HG03095 (cell line): ENCODE results near the gene TMED1.
"Not testable (repeated sequence)": the region's sequence is repeated elsewhere in the genome, so short reads cannot be mapped to it uniquely, and the experiment has no call there.

Source experiments
- ATAC-seq: cut with Tn5 transposase; IDR thresholded peaks from one replicate; pipeline ENCODE4 v1.9.1; 2021; ENCODE audit warnings: moderate library complexity; ENCODE audit not compliant: unreplicated experiment

The TMED1 gene, protein sequence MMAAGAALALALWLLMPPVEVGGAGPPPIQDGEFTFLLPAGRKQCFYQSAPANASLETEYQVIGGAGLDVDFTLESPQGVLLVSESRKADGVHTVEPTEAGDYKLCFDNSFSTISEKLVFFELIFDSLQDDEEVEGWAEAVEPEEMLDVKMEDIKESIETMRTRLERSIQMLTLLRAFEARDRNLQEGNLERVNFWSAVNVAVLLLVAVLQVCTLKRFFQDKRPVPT

DNA sequence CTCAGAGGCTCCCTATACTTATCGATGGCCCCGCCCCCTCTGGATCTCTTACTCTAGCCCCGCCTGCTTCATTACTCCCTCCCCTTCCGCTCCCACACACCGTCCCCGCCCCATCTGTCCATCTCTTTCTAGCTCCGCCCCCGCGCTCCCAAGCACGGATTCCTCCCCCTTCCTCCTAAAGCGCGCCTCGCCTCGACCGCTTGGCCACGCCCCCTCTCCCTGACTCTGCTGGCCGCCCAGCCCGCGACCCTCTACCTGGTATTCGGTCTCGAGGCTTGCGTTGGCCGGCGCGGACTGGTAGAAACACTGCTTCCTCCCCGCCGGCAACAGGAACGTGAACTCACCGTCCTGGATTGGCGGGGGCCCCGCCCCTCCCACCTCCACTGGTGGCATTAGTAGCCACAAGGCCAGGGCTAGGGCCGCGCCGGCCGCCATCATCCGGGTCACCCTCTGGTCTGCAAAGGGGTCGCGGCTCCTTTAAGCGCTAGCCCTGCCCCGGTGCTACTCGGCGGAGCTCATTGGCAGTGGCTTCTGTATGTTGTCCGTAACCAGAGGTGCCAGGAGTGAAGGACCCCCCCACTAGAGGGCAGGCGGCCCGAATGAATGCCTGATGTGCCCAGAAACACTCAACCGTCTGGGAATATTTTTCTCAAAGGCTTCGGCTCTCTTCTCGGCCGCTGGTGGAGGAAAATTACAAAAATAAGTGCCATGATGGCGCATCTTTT, at the start of gene TMED1:
TMED1 (minus strand) TSS at position 459 of the 725 bp plus-strand sequence; CDS start at position 438, 21 bp downstream.
- ATAC-seq = peak; percentile 69

DNA sequence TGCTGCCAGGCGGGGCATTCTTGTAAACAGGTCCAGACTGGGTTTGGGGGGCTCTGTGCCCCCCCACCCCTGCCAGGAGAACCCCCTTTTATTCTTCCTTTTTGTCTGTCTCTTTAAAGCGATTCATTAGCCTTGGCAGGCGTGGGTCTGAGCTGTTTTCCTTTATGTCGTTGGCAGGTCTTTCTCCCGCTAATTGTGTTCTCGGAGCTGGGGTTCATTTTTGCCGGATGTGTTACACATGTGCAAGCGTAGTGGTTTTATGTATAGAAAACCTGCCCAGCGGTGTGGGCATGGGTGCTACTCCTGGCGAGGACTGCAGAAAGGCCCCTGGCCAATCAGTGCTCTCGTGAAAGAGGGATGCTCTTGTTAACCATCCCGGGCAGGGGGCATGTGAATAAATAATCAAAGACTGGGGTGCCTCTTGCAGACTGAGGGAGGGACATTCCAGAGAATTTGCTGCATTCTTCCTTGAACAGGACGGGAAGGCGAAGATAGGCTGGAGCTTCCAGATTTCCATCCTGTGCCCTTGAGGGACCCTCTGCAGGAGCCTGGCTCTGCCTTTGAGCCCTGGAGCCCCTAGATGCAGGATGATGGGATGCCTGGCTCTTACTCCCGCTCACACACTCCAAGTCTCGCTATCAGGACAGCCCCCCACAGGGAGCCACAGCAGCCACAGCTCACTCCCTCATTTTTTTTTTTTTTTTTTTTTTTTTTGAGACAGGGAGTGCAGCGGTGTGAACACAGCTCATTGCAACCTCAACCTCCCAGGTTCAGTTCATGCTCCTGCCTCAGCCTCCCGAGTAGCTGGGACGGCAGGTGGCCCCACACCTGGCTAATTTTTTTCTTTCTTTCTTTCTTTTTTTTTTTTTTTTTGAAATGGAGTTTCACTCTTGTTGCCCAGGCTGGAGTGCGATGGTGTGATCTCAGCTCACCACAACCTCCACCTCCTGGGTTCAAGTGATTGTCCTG, 49.5 kb upstream of the TMED1 start:
- no peak for ATAC-seq

- ATAC-seq = no peak
Observed at GRCh38 chr19:10884274-10884673, 48.3 kb upstream of the TMED1 start.

- ATAC-seq = no peak
Observed at GRCh38 chr19:10882108-10882457, 46.1 kb upstream of the TMED1 start.

- ATAC-seq = no peak
Observed at GRCh38 chr19:10881403-10882107, 45.5 kb upstream of the TMED1 start.

DNA sequence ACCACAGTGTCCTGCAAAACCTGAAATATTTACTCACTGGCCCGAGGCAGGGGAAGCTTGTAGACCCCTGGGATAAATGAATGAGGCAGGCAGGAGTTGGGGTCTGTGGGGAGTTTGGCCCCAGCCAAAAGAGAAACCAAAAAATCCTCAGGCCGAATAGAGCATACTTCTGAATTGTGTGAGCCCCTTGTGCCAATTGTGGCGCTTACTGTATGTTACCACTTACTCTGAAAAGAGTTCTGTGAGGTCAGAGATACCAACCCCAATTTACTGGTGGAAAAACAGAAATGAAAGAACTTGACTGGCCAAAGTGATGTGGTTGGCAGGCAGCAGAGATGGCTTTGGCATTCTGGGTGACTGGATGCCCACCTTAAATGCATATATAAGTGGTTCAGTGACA, 42.2 kb upstream of the TMED1 start:
- no peak for ATAC-seq

GRCh38 chr19:10877608-10878007, 41.6 kb upstream of the TMED1 start:
- not testable (repeated sequence) for ATAC-seq

DNA sequence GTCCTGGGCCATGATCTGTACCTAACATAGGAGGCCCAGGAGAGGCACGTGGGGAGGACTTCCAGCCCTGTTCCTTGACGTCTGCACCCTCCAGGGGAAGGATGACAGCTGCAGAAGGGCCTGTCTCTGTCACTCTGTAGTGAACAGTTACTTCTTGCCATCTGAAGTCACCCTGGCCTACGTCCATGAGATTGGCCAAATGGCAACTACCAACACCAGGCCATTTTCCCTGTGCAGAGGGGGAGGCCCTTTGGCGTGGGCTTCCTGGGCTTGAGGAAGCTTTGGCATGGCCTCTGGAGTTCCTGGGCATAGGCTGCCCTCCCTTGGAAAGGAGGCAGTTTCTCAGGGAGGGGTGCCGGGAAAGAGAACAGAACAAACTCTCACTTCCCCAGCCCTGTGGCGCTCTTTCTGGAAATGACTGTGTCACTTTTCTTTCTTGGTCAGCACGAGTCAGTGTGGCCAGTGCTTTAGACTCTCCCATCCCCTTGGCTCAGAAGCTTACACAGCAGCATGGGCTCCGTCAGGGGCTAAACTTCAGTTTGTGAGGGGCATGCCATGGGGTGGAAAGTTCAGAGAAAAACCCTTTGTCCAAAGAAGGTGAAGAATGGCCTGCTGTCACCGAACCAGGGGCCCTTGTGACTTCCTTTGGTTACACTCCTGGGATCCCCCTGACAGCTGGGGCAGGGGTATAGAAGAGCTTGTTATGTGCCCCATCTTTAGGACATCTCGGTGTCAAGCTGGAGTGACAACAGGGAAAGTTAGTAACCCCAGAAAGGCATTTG, 40.6 kb upstream of the TMED1 start:
- peak; percentile 54 for ATAC-seq

GRCh38 chr19:10874024-10874423, 38.0 kb upstream of the TMED1 start:
- ATAC-seq = no peak

GRCh38 chr19:10872546-10873107, 36.6 kb upstream of the TMED1 start:
- ATAC-seq = no peak

DNA sequence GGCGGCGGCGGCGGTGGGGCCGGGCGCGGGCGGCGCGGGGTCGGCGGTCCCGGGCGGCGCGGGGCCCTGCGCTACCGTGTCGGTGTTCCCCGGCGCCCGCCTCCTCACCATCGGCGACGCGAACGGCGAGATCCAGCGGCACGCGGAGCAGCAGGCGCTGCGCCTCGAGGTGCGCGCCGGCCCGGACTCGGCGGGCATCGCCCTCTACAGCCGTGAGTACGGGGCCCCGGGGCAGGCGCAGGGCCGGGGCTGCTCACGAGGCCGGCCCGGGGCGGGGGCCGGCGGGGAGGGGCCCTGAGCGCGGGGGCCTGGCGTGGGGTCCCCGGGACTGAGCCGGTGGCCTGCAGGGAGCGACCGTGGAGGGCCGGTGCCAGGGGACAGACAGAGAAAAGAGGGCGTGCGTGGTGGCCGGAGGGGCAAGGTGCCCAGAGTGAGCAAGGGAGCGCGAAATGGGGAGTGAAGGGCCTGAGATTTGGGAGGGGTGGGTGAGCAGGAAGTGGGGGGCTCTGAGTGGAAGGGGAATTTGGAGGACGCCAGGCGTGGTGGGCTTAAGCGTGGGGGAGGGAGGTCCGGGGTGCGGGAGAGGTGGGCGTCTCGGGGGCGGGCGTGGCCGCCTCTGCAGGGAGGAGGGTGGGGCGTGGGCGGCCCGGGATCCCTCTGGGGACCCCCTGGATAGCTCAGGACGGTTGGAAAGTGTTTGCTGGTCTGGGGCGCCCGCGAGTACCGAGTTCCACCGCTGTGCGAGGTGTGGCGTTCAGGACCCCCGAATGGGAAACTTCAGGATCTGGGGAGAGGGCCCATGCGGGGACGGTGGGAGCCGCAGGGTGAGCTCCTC, 35.9 kb upstream of the TMED1 start:
- peak; percentile 2 for ATAC-seq

- peak; percentile 63 for ATAC-seq
Observed at GRCh38 chr19:10870955-10871603, 35.1 kb upstream of the TMED1 start, which contains the start of gene CARM1. Gene CARM1, plus strand, starts transcription at chr19:10871553. Its CDS starts 150 bp downstream, at chr19:10871703.

DNA sequence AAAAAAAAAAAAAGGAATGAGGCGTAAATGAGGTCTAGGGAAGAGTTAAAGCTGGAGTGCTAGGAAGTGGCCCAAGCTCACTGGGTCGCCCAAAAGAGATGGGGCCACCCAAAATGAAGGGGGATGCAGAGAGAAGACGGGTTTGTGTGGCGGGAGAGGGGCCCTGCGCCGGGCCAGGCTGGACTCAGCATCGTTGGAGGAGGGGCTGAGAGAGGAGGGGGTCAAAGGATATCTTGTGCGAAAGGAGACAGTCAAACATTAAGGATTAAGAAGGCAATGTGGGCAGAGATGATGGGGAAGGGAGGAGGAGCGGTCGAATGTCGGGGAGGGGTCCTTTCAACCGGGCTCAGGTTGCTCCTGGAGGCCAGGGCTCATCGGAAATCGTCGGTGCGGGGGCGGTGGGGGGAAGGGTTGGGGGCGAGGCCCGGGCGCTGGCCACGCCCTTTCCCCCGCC, 34.5 kb upstream of the TMED1 start:
- ATAC-seq = no peak

GRCh38 chr19:10869872-10870311, 33.9 kb upstream of the TMED1 start:
- not testable (repeated sequence) for ATAC-seq

DNA sequence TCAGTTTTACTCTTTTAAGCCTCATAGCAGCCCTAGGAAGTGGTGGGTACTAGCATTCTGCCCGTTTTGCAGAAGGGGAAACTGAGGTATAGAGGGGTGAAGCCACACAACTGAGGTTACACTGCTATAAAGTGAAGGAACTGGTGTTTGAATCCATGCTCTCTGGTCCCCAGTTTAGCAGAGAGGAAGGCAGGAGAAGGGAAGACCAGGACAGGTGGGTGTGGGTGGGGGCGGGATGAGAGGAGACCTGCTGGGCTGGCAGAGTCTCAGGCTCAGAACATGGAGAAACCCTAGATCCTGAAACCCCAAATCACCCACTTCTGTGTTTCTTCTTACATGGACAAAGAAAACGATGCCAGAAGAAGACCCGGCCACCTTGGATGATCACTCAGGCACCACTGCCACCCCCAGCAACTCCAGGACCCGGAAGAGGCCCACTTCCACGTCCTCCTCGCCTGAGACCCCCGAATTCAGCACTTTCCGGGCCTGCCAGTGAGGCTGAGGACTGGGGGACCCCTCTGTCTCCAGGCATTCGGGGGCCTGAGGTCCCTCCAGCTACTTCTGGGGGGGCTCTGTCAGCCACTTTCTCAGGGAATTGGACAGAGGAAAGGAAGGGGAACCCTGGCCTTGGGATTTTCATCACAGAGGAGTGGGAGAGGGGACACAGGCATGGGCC, 33.0 kb upstream of the TMED1 start:
- ATAC-seq = no peak

GRCh38 chr19:10866495-10866894, 30.5 kb upstream of the TMED1 start:
- no peak for ATAC-seq

DNA sequence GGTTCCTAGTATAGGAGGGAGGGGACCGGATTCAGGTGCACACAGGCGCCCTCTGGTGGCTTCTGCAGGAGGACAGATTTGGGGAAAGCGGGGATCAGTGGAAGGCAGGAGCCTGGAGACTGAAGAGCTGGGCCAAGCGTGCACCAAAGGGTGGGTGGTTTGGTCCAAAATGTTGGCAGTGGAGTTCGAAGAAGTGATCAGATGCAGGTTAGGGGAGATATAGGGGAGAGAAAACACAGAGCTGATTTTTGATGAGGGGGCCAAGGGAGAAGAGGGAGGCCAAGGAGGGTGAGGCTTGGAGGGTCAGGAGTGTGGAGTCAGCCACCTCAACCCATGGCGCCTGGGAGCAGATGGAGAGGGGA, 28.5 kb upstream of the TMED1 start:
- no peak for ATAC-seq
